Activated CD4-positive, alpha-beta T cell treated with anti-CD3 and anti-CD28 coated beads, Interleukin-2, amount 10 ng/mL, durations not matched to agents 7 days and 5 days (primary cell): ENCODE measurements around the gene RAD51B. TPM values are rescaled to one million over a fixed set of nuclear protein-coding genes. Genes with fewer than 3 reads are reported as not detected.
"Not testable (repeated sequence)": the region's sequence is repeated elsewhere in the genome, so short reads cannot be mapped to it uniquely, and the experiment has no call there.

ENCODE experiments used
- CTCF ChIA-PET: fragments of 350-600 bp; sonication (Branson Sonifier 250); formaldehyde crosslinking; loops from one replicate; lab custom pipeline; 2021; ENCODE audit warnings: antibody characterized with exemption; lab: Charles Lee
- POLR2A ChIA-PET: fragments of 350-600 bp; sonication (Branson Sonifier 250); formaldehyde crosslinking; loops from one replicate; lab custom pipeline; 2021; ENCODE audit warnings: antibody characterized with exemption; lab: Charles Lee
- DNase-seq: peaks from one replicate; pipeline ENCODE4 v3.0.0-alpha.2; 2020
- H3K27ac Mint-ChIP-seq: one replicate; pipeline ENCODE4 v1.8.0; 2021; ENCODE audit warnings: mild to moderate bottlenecking, moderate library complexity, mixed read lengths
- H3K27me3 Mint-ChIP-seq: one replicate; pipeline ENCODE4 v1.8.0; 2021; ENCODE audit warnings: mixed read lengths
- H3K36me3 Mint-ChIP-seq: one replicate; pipeline ENCODE4 v1.8.0; 2021; ENCODE audit warnings: low read depth, mixed read lengths
- H3K4me1 Mint-ChIP-seq: one replicate; pipeline ENCODE4 v1.8.0; 2021; ENCODE audit warnings: mixed read lengths
- H3K4me3 Mint-ChIP-seq: one replicate; pipeline ENCODE4 v1.8.0; 2021; ENCODE audit warnings: mild to moderate bottlenecking, moderate library complexity, mixed read lengths
- H3K9me3 Mint-ChIP-seq: one replicate; pipeline ENCODE4 v1.8.0; 2021; ENCODE audit warnings: mixed read lengths
- total RNA-seq, 2 experiments: library from RNA; stranded (reverse); gene quantifications; one replicate each; pipeline ENCODE4 v1.2.3, GENCODE V29; 2021

The RAD51B gene
- total RNA-seq, 2 experiments from 2014 or later: 20.6 to 30.3 TPM

DNA sequence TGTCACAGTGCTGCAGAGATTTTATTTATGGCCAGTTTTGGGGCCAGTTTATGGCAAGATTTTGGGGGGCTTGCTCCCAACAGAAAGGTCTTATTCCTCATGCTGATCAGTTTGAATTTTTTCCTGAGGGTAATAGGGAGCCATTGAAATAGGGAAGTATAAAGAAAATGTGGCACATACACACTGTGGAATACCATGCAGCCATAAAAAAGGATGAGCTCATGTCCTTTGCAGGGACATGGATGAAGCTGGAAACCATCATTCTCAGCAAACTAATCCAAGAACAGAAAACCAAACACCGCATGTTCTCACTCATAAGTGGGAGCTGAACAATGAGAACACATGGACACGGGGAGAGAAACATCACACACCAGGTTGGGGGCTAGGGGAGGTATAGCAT is 483.4 kb downstream of the RAD51B start:
- not testable (repeated sequence) for H3K9me3 Mint-ChIP-seq

DNA sequence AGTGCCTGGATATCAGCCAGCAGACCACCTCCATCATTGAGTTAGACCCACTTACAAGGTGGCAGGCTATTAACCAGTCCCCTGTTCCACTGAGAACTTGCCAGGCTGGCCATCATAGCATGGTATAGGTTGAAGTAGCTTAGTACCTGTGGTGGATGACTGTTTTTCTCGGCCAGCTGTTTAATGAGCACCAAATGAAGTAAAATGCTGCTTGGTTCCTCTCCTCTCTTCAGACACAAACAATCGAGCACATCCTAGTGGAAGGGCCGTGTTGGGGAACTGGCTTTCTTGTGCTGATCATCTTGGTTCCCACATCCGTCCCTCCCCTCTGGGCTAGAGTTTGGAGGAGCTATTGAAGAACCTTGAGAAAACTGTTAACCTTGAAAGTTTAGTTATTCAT is 486.2 kb downstream of the RAD51B start:
- no peak for DNase-seq
- no peak overlapping the region for H3K4me3 Mint-ChIP-seq
- no peaks in the 10 kb centered on the region for H3K4me1 Mint-ChIP-seq
- no peaks in the 10 kb centered on the region for H3K27me3 Mint-ChIP-seq
- H3K27ac Mint-ChIP-seq: no peak overlapping the region
- H3K36me3 Mint-ChIP-seq: peaks cover 3% of the 10 kb centered on the region
- peaks cover 4% of the 10 kb centered on the region for H3K9me3 Mint-ChIP-seq
- ChIA-PET CTCF (interaction anchor here (1.1 to 1.6 kb wide), 2 partner anchors 11 to 29 kb away, joined by 3 to 4 read pairs; no protein-coding TSS in a partner anchor), POLR2A (no interaction called here)

More for the DNA sequence above, 483.4 kb downstream of the RAD51B start:
- H3K36me3 Mint-ChIP-seq, H3K27me3 Mint-ChIP-seq, DNase-seq, H3K27ac Mint-ChIP-seq, H3K4me1 Mint-ChIP-seq, CTCF ChIA-PET, POLR2A ChIA-PET, H3K4me3 Mint-ChIP-seq: not testable (repeated sequence)

DNA sequence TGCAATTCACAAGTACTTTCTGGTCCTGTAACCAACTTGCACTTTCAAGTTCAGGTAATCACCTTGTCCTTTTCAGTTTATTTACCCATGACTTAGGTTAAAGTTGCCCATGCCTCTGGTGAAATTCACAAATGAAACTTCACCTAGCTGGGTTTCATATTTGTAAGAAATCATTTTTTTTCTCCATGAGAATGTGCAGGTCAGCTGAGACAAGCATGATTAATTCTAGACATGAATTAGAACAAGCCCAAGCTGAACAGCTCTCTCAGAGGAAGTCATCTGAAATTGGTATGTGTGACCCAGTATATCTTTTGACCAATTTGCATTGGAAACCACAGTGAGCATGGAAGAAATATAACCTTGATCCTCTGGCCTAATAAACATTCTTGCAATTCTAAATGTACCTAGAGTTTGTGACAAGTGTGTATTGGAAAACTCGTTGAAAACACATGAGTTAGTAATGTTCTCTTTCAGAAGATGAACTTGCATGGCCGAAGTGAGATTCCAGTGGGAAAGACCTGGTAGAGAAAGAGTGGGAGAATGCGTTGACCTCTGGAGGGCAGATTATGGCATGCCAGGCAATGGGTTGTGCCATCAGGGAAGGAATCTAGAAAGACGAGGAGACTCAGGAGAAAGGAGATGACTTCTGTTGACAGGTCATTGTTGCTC is 486.8 kb downstream of the RAD51B start:
- DNase-seq: no peak
- Mint-ChIP-seq H3K27me3 (no peaks in the 10 kb centered on the region), H3K4me1 (no peaks in the 10 kb centered on the region), H3K9me3 (peaks cover 4% of the 10 kb centered on the region), H3K36me3 (peaks cover 3% of the 10 kb centered on the region), H3K27ac (no peak overlapping the region), H3K4me3 (no peak overlapping the region)
- POLR2A ChIA-PET: no interaction called here
- CTCF ChIA-PET: interaction anchor here (1.1 to 1.6 kb wide), 3 partner anchors 12 to 30 kb away, joined by 3 to 4 read pairs (median 3); no protein-coding TSS in a partner anchor

DNA sequence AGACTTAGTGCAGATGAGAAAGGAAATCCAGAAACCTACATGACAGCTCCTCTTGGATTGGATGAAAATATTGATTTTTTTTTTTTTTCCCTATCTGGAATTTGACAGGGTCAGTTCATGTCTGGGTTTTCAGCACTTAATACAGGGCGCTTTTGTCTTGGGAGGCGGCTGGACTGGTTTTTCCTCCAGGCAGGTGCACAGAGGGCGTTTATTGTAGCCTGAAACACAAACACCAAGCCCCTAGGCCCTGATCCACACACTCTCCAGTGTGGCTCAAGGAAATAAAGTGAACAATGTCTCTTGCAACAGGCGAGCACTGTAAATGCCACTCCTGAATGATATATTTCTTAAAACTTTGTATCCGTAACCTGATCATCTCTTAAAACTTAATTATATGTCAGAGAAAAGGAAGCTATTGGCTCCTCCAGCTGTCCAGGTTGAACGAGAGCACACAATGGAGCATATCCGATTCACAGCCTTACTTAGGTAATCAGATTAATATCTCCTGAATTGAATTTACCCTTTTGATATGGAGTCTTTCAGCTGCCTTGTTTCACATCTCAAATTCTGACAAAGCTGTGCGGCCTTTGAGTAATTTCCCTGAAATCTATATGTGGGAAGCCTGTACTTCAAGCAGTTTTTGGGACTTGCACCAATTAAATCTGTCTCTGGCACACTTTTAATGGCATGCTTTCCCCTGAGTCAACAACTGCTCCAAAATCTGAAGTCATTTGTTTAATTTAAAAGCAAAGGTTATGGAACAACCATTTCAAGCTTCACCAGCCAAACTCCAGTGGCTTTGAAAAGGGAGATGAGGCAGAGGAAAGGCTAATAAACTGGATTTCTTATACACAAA is 487.6 kb downstream of the RAD51B start:
- DNase-seq: no peak
- no peak overlapping the region for H3K27ac Mint-ChIP-seq
- ChIA-PET POLR2A (no interaction called here), CTCF (interaction anchor here (1.1 to 1.6 kb wide), 4 partner anchors 12 to 56 kb away, joined by 3 to 4 read pairs (median 3); no protein-coding TSS in a partner anchor)
- peaks cover 2% of the 10 kb centered on the region for H3K36me3 Mint-ChIP-seq
- H3K27me3 Mint-ChIP-seq: no peaks in the 10 kb centered on the region
- H3K4me1 Mint-ChIP-seq: no peaks in the 10 kb centered on the region
- peaks cover 3% of the 10 kb centered on the region for H3K9me3 Mint-ChIP-seq
- H3K4me3 Mint-ChIP-seq: no peak overlapping the region

DNA sequence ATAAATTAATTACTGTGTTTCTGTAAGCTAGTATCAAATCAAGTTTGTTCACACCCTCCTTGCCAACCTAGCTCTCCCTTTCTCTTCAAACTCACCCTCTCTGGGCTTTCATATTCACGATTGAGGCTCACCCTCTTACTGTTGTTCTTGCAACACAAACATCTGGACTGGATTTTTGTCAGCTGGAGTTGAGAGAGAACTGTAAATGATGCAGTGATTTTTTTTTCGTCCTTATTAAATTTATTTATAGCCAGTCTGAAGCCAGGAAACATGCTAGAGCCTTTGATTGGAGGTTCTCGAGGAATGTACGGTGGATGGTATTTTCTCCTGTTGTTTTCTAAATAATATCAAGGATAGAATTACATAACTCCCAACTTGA is 488.2 kb downstream of the RAD51B start:
- Mint-ChIP-seq H3K4me1 (no peaks in the 10 kb centered on the region), H3K27me3 (no peaks in the 10 kb centered on the region)

DNA sequence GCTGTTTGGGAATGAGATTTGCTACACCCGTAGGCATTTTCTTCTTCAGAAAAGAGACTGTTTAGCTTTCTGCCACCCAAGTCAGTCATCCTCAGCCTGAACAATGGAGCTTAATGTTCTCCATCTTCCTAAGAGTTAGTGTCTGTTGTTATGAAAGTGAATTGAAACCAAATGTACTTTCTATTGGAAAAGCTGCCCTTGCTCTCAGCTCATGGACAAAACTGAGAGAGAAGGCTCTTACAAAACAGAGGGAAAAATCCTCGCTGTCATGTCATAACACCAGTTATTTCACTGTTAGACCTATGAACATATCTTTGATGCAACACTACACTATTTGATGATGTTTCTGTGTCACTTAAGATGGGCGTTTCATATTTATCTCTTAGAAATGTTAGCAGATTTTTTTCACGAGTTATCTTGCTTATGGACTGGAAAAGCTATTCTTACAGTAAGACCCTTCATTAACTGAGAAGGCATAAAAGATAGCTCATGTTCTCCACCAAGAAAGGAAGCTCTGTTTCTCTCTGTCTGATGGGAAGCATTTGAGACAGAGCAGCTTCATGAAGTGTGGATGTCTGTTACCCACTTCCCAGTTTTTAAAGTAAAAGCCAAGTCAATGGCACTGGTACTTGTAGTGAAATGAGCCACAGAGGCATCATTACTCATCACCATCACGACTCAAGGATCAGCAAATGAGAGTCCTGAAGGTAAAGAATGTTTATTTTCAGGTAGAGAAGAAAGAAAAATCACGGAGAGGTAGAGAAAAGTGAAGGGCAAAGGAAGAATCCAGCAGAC is 489.3 kb downstream of the RAD51B start:
- H3K4me3 Mint-ChIP-seq: no peak overlapping the region
- no peaks in the 10 kb centered on the region for H3K27me3 Mint-ChIP-seq
- DNase-seq: no peak
- ChIA-PET POLR2A (no interaction called here), CTCF (interaction anchor here (0.6 to 0.9 kb wide), 3 partner anchors 15 to 481 kb away, joined by 3 to 4 read pairs (median 3); no protein-coding TSS in a partner anchor)
- no peaks in the 10 kb centered on the region for H3K9me3 Mint-ChIP-seq
- no peak overlapping the region for H3K27ac Mint-ChIP-seq
- no peaks in the 10 kb centered on the region for H3K4me1 Mint-ChIP-seq
- H3K36me3 Mint-ChIP-seq: no peaks in the 10 kb centered on the region

More for the DNA sequence above, 488.2 kb downstream of the RAD51B start:
- Mint-ChIP-seq H3K36me3 (no peaks in the 10 kb centered on the region), H3K4me3 (no peak overlapping the region), H3K27ac (no peak overlapping the region), H3K9me3 (no peaks in the 10 kb centered on the region)
- ChIA-PET POLR2A (no interaction called here), CTCF (interaction anchor here (1.1 to 1.4 kb wide), 2 partner anchors 13 to 57 kb away, joined by 3 read pairs; no protein-coding TSS in a partner anchor)
- no peak for DNase-seq

DNA sequence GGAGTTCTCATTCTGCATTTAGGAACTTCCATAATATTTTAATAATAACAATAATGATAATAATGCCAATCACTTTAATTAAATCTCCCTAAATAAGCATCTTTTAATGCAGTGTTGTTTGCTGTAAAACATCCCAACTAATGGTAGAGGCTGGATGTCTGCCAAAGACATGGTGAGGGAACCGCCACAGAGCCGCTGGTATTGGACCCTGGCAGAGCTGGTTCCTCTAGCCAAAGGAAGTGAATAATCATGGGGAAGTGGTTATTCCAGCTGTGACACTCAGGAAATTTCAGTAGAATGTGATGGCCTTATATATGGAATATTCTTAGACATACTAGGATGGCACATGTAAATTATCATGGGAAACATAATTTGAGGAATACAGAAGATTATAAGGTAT is 490.0 kb downstream of the RAD51B start:
- Mint-ChIP-seq H3K36me3 (peaks cover 3% of the 10 kb centered on the region), H3K27ac (no peak overlapping the region), H3K9me3 (no peaks in the 10 kb centered on the region), H3K4me1 (no peaks in the 10 kb centered on the region), H3K4me3 (no peak overlapping the region), H3K27me3 (no peaks in the 10 kb centered on the region)
- POLR2A ChIA-PET: no interaction called here
- CTCF ChIA-PET: no interaction called here
- no peak for DNase-seq

DNA sequence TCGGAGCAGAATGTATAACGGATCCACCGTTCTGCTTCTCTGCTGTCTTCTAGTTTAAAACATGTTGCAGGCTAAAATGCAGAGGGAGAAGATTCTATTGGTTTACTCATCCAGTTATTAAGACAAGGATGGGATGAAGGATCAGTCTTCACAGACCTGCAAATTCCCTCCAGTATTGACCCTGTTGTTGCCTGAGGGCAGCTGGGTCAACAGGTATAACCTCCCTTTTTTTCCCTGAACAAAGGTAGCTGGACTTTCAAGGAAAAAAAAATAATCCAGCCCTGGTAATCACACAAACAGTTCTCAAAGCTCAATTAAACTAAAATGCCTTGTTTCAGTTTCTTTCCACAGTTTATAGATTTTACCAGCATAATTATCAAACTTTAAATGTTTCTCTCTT is 492.7 kb downstream of the RAD51B start:
- peaks cover 5% of the 10 kb centered on the region for H3K36me3 Mint-ChIP-seq
- H3K4me3 Mint-ChIP-seq: no peak overlapping the region
- ChIA-PET CTCF (no interaction called here), POLR2A (no interaction called here)
- H3K27me3 Mint-ChIP-seq: no peaks in the 10 kb centered on the region
- H3K27ac Mint-ChIP-seq: no peak overlapping the region
- H3K9me3 Mint-ChIP-seq: no peaks in the 10 kb centered on the region
- H3K4me1 Mint-ChIP-seq: peaks cover 2% of the 10 kb centered on the region
- DNase-seq: no peak

DNA sequence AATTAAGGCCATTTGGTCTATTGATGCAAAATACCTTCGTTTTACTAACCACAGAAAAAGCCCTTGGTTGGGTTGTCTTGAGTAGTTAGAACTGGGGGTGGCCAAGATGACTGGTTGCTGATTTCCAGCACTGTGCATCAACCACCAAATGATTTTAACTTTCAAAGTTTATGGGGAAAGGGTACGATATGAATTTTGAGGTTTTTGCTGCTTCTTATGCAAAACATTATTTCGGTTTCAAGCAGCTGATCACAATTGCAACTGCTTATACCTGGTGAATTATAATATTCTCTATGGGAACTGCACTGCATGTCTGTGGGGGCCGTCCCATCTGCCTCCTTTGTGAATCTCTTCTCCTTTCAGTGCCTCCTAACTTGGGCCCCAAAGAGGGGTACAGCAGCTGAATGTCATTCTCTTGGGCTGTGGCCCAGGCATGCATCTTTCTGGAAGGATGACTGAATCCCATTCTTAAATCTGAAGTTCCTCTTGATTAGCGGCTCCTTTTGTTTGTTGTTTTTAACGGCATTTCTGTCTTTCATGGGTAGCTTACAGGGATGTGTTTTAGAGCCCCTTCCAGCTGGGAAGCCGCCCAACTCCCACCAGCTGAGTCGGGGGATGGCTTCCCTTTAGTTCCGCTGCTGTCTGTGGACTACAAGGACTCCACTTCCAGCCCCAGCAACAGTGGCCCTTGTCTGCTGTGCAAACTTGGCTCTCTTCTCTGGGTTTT is 493.5 kb downstream of the RAD51B start:
- Mint-ChIP-seq H3K27me3 (no peaks in the 10 kb centered on the region), H3K4me1 (peaks cover 2% of the 10 kb centered on the region), H3K36me3 (peaks cover 5% of the 10 kb centered on the region), H3K4me3 (no peak overlapping the region), H3K27ac (no peak overlapping the region), H3K9me3 (no peaks in the 10 kb centered on the region)
- ChIA-PET CTCF (interaction anchor here (0.7 to 0.9 kb wide), 2 partner anchors 9 to 299 kb away, joined by 3 to 4 read pairs; no protein-coding TSS in a partner anchor), POLR2A (no interaction called here)
- no peak for DNase-seq

DNA sequence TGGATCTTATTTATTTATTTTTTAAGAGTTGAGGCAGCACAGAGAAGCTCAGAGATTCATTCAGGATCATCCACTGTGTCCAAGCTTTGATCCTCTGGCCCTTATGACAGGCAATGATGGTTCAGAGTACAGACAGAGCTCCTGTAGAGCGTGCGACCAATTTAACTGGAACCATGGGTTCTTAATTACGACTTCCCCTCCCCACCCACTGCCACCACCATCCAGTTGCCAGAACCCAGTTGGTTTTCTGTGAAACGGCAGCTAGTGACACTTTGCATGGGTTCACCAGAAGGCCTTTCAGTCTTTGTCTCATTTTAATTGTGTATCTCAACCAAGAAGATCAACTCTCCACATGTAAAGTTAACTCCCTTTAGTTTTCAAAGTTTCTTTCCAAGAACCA is 495.1 kb downstream of the RAD51B start:
- Mint-ChIP-seq H3K27me3 (no peaks in the 10 kb centered on the region), H3K9me3 (no peaks in the 10 kb centered on the region), H3K27ac (no peak overlapping the region), H3K4me3 (no peak overlapping the region), H3K4me1 (peaks cover 2% of the 10 kb centered on the region), H3K36me3 (peaks cover 5% of the 10 kb centered on the region)
- POLR2A ChIA-PET: no interaction called here
- no peak for DNase-seq
- CTCF ChIA-PET: interaction anchor here (0.6 to 1.7 kb wide), 2 partner anchors 19 to 402 kb away, joined by 3 to 4 read pairs; no protein-coding TSS in a partner anchor

DNA sequence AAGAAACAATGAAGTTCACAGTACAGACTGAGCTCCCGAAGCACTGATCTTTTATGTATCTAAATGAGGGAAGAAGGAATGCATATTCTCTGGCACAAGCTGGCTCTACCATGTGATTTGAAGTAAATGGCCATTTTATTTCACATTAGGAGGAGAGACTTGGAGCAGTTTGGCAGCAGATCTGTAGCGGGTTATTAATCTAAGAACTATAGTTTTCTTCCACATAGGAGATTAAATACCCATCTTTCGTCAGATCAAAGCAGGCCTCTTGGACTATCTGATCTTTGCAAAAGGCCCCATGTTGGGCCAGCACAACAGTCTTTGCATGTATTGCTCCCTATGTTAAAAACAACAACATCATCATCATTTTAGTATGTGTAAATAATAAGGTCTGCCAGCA is 495.5 kb downstream of the RAD51B start:
- Mint-ChIP-seq H3K9me3 (no peaks in the 10 kb centered on the region), H3K4me3 (no peak overlapping the region), H3K4me1 (peaks cover 2% of the 10 kb centered on the region), H3K27me3 (no peaks in the 10 kb centered on the region), H3K36me3 (peaks cover 5% of the 10 kb centered on the region), H3K27ac (no peak overlapping the region)
- POLR2A ChIA-PET: no interaction called here
- CTCF ChIA-PET: interaction anchor here (1.7 kb wide), 1 partner anchor 20 kb away, joined by 4 read pairs; no protein-coding TSS in a partner anchor
- DNase-seq: no peak
